Activated naive CD4-positive, alpha-beta T cell treated with anti-CD3 and anti-CD28 coated beads, Interleukin-2, amount 50 U/mL, for 24 hours (primary cell): Measurements from ENCODE around the gene DSG4.

ENCODE experiments used
- H3K27ac Mint-ChIP-seq: one replicate; pipeline ENCODE4 v1.8.0; 2021; ENCODE audit warnings: mild to moderate bottlenecking, mixed read lengths
- H3K27me3 Mint-ChIP-seq: one replicate; pipeline ENCODE4 v1.8.0; 2021; ENCODE audit warnings: mixed read lengths
- H3K36me3 Mint-ChIP-seq: one replicate; pipeline ENCODE4 v1.8.0; 2021; ENCODE audit warnings: mixed read lengths
- H3K4me1 Mint-ChIP-seq: one replicate; pipeline ENCODE4 v1.8.0; 2021; ENCODE audit warnings: mixed read lengths
- H3K4me3 Mint-ChIP-seq: one replicate; pipeline ENCODE4 v1.8.0; 2021; ENCODE audit warnings: mild to moderate bottlenecking, mixed read lengths
- H3K9me3 Mint-ChIP-seq: one replicate; pipeline ENCODE4 v1.8.0; 2021; ENCODE audit warnings: mixed read lengths

The DSG4 gene

DNA sequence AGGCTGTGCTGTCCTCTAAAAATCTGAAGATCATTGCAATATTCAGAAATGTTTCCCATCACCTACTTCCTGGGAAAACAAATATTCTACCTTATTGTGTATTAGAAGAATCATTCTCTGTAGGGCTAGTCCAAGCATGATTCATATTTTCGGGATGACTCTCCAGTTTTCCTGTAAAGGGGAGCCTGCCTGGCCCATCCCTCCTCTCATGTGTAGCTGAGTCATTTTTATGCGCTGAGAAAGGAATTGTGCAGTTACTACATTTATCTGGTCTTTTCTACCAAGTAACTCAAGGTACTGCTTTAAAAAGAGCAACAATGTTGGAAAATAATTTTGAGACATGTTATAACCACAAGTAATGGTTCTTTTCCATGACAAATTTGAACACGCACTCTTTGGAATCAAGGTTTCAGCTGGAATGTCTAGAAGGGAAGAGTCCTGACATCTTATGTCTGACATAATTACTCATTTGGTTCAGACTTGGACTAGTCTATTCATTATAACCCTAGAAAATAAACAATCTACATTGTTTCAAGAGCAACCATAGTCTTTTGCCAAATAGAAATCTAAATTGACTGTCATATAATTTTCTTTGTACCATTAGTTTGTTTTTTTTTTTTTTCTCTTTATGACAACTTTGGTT is 77.6 kb downstream of the DSG4 start:
- Mint-ChIP-seq H3K4me1 (no peaks in the 10 kb centered on the region), H3K9me3 (no peaks in the 10 kb centered on the region), H3K27ac (no peak overlapping the region), H3K36me3 (no peaks in the 10 kb centered on the region), H3K4me3 (no peak overlapping the region), H3K27me3 (no peaks in the 10 kb centered on the region)
